Renal pelvis (tissue), 4 donors: ENCODE data around the gene PTPN14. TPM values are rescaled to one million over a fixed set of nuclear protein-coding genes. Genes with fewer than 3 reads are reported as not detected.

Experiments used
- DNase-seq: peaks from one replicate; pipeline ENCODE4 v3.0.0-alpha.2; 2013
- polyA plus RNA-seq, 3 donors: library from polyadenylated mRNA; unstranded; fragments of 120-200 nt; gene quantifications; one replicate each; pipeline ENCODE4 v1.2.1, GENCODE V29; 2013; ENCODE audit not compliant: insufficient read length in 3 of 3

Gene PTPN14
- polyA plus RNA-seq, 3 donors = 35.0 to 46.1 (median 41.1) TPM

DNA sequence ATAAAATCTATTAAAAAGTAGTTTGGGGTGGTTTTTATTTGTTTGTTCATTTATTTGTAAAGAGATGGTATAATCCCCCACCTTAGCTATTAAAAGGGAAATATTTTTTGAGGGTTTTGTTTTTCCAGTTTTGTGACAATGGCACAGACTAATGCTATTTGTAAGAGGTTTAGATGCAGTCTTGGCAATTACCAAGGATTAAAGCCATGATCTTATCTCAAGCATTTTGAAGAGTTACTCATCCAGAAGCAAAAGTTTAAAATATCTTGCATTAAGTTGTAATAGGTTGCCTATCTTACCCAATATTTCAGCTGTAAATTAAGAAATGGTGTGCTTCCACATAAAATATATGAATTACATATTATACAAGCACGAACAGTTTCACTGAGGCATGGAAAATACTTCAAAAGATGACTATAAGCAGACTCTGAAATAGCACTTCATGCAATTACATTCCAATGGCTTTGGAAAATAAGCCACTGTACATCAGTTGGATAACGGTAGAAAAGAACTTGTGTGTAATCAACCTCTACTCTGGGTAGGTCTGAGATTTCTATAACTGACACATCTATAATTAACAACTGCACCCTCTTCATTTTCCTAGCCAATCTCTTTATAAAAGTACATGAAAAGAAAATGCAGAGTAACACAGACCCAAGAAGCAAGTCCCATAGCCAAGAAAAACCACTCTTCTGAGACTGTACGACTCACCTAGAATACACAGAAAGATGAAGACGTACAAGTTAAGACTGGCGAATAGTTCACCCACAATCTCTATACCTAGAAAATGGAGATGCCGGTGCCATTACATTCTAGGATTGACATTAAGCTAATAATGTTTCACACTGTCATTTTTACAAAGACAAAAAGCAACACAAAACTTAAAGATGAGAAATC, 95.2 kb downstream of the PTPN14 start:
- DNase-seq = no peak

DNA sequence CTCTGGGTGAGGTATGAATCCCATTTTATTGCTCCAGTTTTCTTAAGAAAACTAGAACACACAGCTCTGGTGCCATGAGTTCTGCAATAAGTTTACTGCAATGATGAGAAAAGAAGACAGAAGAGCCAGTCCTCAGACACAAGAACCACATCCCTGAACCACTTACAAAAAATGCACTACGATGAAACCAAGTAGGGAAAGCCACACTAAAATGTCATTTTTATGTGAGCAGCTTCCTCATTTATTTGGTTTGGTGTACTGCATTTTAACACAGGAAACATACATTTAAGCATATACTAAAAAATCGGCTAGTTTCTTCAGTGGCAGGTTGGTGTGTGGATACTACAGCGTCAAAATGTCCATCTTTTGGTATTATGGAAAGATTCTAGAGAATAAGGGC, 95.9 kb downstream of the PTPN14 start:
- DNase-seq = no peak

DNA sequence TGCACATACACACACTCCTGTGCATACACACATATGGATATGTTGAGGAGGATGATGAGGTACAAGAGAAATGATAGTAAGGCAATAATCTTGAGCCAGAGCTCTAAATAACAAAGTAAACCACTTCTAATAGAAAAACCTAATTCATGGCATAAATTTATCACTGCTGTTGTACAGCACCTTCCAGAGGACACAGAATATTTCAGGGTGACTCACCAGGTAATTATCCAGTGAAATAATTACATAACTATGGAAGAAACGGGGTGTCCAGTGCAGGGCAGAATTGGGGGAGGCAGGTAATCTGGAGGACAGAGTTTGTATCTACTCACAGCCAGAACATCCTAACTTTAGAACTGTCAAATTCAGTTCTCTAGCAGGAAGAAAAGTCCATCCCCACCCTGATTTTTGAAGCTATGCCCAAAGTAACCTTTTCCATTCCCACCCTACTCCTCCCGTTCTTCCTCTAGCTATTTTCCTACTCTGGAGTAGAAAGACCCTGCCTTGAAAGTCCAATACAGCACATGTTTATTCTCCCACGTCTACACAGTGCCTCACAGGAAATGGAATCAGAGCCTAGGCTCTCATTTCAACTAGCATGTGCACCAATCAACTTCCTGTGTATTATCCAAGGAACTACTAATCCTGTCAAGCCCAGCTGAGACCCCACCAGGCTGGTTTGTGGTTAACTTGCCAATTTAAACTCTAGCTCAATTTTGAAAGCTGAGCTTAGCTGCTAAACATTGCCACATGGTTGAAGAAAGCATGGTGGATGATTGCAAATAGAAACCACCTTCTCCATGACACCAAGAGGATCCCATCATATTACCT, 96.6 kb downstream of the PTPN14 start:
- no peak for DNase-seq

DNA sequence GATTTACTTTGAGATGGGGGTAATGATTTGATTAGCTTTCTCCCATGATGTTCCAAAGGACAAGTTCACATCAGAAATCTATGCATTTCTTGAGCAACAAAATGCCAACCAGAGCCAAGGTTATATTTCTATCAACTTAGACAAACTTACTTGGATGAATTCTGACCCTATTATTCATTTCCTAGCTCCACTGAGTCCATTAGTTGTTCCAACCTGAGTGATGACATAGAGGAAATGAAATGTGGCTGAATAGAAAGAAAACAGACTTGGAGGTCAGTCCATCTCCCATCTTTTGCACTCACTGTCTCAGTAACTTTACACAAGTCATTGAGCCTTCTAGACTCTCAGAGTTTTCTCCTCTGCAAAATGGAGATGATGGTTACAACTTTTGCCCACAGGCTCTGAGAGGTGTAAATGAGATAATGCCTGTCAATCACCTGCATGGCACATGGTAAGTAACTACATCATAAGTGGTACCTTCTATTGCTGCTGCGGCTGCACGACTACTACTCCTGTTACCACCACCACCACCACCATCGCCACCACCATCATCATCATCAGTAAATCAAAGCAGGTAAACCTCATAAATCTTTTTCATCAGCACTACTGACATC, 98.2 kb downstream of the PTPN14 start:
- DNase-seq = no peak

DNA sequence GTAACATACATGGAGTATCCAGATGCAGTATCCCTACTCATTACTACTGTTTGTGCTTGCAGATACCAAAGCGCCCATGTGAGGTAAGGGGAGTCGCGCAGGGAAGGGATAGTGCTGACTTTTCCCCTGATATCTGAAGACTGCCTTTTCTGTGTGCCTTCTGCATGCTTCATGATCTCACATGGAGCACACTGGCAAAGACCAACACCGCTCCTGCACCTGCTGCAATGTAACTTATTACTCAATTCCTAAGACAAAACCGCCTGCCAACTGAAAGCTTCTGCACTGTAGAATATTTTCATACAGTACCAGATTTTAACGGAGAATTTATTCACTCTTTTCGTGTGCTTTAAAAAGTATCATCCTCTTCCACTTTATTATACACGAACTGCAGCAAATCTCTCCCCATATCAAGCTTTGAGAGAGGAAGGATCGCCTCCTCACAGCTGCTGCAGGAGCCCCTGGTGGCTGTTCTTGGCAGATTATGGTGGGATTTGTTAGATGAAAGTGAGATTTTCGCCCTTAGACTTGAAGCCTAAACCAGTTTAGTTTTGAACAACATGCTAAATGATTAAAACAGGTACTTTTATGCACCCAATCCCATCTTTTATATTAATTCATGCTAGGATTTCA, 99.1 kb downstream of the PTPN14 start:
- DNase-seq = no peak

DNA sequence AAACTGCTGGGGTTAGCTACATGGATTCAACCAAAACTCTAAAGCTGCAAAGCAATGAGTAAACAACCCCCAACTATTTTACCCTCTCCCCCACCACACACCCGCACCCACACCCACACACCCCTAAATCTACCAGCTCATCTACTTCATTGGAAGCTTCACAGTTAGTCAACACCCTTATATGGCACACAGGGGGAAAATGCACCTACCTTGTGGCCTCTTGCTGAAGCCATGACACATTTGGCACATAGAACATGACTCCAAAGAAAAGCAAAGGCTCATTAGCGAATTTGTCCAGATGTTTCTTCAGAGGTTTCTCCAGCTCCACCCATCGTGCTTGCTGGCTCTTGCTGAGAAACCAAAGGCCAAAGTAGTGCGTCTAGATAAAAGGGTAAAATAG, 99.8 kb downstream of the PTPN14 start:
- DNase-seq = no peak

DNA sequence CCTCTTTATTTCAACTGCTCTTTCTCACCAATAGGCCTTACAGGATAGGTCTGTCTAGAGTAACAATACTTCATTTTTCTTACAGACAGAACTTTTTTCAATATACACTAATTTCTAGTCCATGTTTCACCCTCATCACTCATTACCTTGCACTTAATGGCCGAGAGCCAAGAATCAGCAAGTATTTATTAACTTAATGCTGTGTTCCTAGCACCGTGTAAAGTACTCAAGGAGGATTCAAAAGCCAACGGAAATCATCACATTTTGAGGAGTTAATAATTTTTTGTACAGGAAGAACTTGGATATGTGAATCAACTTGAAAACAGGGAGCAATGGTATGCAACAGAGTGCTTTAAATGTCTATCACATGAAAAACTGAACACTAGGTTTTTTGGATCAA, 102.0 kb downstream of the PTPN14 start:
- DNase-seq = no peak

DNA sequence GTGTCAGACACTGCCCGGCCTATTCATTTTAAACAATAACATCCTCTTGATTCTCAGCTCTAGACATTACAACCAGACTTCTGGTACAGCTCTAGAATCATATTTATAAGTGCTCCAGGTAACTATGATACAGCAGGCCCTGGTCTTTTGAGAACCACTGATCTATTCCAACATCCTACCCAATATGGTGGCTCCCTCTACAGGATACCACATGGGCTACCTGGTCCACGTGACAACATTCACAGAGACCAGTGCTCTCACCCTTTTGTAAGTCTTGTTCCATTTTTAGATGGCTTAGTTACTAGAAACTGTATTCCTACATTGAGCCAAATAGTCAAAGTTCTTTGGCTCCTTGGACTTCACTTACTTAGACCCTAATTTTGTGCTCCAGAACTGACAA, 102.9 kb downstream of the PTPN14 start:
- no peak for DNase-seq

DNA sequence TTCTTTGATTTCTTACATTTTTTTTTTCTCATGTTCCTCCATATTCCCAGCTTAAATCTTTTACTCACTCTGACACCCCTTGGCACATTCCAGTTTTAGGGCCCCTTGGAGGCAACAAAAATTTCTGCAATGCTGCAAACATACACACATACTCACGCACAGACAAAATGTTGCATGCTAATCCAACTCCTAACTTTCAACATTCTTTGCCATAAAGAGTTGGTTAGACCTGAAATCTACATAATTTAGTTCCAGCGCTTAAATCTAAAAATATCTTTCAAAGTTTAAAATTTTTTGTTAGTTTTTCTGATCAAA, 103.9 kb downstream of the PTPN14 start:
- DNase-seq = no peak

DNA sequence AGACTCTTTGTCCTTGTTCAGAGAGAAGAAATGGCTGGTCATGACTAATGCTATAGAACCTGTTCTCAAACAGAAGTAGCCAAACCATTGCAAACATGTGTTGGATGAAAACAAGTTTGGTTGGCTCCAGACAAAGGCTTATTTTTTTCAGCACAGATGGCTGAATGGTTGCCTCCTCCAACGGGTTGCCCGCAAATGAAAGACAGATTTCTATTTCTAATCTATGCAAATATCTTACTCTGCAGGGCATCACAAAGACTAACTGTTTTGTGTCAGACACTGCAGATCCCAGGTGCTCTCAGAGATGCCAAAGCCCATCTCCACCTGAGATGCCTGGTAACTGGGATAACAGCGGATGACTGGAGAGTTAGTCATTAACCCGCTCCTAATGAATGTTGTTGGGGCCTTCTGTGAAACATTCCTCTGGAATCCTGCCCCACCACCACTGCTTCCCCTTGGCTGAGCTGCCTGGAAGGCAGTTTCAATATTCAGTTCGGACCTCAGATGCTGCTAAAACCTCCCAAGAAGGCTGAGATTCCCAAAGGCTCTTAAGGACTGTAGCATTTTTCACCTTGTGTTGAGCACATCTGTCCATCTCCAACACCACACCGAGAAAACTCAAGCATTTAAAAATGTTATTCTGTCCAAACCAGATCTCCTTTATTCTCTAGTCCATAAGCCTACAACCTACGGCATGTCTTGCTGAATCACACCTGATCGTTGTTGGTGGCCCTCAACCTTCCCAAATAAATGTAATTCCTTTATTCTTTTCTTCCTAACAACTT, 104.4 kb downstream of the PTPN14 start:
- DNase-seq = peak; percentile 69

DNA sequence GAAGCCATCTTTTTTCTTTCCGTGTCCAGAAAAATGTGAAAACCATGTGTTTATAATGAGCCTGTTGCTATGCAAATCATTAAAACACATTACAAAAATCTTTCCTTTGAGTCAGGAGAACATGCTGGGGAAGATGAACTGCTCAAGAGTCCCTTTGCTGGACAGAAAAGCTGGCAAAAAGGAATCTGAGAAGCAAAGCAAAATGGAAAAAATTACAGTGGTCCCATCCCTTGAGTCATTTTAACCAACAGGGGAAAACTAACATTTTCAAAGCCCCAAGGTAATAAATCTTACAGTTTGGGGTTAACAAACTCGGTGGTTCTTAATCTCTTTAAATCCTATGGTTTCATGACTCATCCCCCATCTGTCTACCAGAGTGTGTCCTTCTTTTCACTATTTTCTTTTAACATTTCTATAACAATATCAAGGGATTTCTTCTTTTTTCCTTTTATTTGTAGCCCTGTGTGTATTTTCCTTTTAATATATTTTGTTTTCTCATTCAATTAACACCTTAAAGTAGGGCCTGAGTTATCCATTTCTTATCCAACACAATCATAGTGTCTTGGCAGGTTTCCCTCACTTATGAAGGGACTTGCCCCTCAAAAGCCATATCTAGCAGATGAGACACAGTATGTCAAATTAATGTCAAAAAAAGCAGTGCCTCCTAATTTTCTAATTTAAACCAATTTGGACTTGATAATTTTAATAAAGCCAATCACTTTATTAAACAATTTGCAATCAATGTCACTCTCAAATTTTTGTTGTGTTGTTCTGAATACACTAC, 105.4 kb downstream of the PTPN14 start:
- DNase-seq = no peak

DNA sequence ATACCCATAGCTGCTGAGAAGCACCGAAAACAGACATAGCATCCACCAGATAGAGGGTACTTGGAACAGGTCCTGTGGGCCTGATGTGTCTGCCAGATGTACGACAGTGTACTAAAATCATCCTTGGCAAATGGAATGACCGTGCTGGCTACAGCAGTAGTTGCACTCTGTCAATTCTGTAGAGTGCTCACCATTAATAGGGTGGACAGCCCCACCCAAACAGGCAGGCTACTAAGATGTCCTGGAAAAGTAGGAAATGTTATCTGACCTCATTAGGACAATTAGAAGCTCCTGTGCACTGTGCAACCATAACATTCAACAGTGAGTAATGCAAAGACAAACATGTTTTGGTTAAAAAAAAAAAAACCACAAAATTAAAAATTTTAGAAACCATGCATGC, 106.2 kb downstream of the PTPN14 start:
- no peak for DNase-seq

DNA sequence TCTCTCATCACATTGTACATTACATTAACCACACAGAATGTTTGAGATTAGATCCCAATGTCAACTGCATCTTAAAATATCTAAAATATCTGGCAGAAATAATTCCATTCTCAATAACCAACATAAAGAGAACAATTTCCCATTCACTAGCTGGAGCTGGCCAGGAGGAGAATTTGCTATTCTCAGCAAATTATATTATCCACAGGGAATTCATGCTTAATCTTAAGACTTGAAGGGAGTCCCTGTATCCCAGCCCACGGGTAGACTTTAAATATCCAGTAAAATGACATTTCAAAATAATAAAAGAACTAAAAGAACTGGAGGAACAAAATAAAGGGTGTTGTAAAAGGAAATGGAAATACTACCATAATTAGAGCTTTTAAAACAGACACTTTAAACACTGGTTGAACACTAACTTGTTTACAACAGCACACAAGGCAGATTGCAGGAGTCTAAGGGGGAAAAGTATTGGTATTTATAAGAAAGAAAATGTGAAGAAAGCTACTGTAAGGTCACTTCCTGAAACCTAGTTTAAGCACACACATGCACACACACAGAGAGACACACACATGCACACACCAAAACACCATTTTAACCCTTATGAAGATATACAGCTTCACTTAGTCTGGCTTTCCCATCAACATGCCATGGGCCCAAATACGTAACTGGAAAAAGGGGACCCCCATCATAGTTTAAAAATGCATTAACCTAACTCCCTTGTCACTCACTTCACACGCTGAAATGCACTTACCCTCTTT, 107.0 kb downstream of the PTPN14 start:
- no peak for DNase-seq

DNA sequence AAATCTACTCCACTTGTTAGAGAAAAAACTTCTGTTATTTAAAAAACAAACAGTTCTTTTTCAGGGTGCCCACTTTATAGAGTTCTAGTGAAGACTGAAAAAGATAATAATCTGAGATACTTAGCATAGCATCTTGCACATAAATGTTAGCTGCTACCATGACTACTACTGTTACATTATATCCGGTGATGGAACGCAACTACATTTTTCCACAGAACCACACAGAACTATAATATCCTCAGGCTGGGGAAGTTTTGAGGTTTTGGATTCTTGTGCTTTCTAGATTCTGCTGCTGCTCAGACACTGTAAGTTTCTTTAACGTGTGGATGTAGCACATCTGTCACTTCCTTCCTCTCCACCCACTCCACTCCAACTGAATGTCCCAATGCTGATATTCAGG, 110.3 kb downstream of the PTPN14 start:
- no peak for DNase-seq

DNA sequence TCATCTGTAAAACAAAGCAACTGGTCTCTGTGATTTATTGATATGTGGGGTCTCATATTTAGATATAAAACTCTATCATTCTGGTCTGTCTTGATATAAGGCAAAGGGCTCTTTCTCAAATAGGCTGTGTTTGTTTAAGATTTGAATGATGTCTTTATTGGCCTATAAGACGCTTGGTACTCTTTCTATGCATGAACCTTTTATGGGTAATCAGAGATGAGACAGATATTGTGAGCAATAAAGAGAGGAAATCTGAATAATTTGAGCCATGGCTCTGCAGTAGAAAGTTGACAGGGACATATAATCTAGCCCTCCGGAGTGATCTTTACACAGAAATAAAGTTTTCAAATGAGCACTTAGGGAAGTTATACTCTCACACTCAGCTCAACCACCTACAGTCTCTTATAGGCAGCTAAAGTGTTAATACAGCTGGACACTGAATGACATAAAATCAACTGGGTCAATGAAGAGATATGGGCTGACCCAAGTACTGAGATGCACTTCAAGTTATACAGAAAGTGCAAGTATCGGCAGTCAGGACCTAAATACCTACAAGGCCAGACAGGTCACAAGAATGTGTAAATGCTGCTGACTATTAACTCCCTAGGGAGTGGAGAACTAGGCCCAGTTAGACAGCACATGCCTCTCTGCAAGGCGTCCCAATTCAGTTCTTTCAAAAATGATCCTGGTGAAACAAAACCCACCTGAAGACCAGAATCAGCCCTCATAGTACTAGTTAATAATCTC, 111.0 kb downstream of the PTPN14 start:
- no peak for DNase-seq

DNA sequence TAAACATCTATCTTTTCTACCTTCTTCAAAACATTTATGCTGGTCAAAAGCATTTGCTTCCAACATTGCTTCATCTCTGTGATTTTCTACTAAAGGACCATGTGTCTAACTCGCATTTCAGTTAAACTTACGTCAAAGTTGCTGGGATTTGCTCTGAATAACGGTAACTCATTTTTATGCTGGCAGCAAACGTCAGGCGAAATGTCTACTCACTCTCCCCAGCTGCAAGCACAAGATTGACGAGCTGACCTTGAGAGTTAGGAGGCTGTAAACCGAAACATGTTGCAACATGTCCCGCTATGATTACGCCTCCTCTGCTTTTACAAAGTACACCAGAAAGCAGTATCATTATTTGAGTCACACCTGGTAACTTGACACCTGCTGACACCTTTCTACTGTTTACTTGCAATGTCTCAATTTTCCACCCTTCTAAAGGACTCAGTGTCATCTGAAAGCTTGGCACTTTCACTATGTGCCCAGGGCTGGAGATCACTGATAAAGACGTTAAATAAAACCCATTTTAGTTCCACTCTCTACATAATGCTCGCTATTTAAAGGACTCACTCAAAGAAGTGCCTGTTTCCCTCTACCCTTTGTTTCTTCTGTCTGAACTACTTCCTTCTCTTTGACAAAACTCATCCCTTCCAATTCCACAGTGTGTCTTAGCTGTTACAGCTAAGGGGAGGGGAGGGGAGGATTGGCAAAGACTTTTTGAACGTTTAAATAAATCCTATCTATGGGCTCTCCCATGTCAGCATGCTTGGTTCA, 111.9 kb downstream of the PTPN14 start:
- peak; percentile 51 for DNase-seq

DNA sequence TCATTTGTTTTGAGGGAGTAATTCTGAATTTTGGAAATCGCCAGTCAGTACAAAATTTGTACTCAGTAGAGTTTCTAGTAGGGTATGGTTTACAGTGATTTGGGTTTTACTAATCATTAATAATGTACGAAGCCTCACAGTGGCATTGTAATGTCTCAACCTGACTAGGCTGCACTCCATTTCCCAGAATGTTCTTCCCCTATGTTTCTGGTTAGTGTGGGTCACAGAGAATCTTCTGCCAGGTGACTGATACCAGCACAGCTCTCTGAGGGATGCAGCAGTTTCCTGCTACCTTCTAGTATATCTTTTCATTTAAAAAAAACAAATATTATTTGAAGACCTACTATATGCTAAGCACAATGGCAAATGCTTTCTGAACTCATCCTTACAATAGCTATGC, 112.9 kb downstream of the PTPN14 start:
- no peak for DNase-seq

DNA sequence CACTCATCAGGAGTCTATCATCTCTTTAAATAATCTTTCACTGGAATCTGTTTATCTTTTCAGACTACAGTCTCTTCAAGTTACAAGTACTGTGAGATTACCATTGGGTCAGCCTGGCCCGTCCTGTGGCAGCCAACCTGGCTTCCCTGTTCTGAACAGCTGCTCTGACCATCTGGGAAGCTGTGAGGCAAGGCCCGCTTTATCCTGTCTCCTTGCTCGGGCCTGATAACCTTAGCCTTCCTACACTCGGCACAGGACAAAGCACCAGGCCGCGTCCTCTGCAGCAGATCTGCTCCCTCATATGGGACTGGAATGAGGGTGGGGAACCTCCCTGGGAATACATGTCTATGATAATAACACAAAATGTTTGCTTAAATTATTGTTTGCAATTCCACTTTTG, 113.3 kb downstream of the PTPN14 start:
- DNase-seq = no peak
